Measurements from ENCODE around the gene SDR42E2. TPM values are rescaled to one million over a fixed set of nuclear protein-coding genes. Genes with fewer than 3 reads are reported as not detected.

SDR42E2 gene
- polyA plus RNA-seq, 2 of the 4 experiments (the other 2 are of a cell fraction): not detected

- H3K4me2 ChIP-seq: no peak overlapping the region
- peak in 1 of 2 experiments; percentile 48 for DNase-seq (ENCODE audit: low read depth in 1 of 2, low spot score in 1 of 2)
- H3K4me1 ChIP-seq: peaks cover 10% of the 10 kb centered on the region
- TF ChIP-seq MAFK (IDR thresholded peaks at IDR 0.05; ENCODE audit: partially characterized antibody) (no peak), RARB (CRISPR knock-in tag; IDR thresholded peaks at IDR 0.05) (no peak), CHD4 (IDR thresholded peaks at IDR 0.05; ENCODE audit: borderline replicate concordance) (no peak), CBX2 (IDR thresholded peaks at IDR 0.05; ENCODE audit: borderline replicate concordance, low read depth) (no peak), JUN (IDR thresholded peaks at IDR 0.05) (no peak), FOSB (CRISPR knock-in tag; IDR thresholded peaks at IDR 0.05) (no peak), ZFP36 (IDR thresholded peaks at IDR 0.05; ENCODE audit: borderline replicate concordance, partially characterized antibody) (no peak), NR3C1 (IDR thresholded peaks at IDR 0.05) (no peak), MAX (IDR thresholded peaks at IDR 0.05) (no peak), ATOH8 (CRISPR knock-in tag; IDR thresholded peaks at IDR 0.05; ENCODE audit: low read depth) (no peak), HOXA7 (CRISPR knock-in tag; IDR thresholded peaks at IDR 0.05) (no peak), BCL3 (IDR thresholded peaks at IDR 0.05) (no peak)
- H3K27ac ChIP-seq: no peak overlapping the region
- no peak for FAIRE-seq
- CTCF ChIA-PET: interaction anchor here (1.0 to 5.1 kb wide), 8 partner anchors 10 to 529 kb away, joined by 3 to 109 read pairs (median 20); partner anchors contain the start of gene MOSMO
- WGBS (ENCODE audit: missing lambda C conversion rate): 53% methylated on average over 3 of the region's 3 CpGs
- ATAC-seq: no peak
- H3K4me3 ChIP-seq: no peak overlapping the region
- POLR2A ChIA-PET: no interaction called here
- no peaks in the 10 kb centered on the region for H3K9me3 ChIP-seq
These were observed 24.2 kb downstream of the SDR42E2 start for GRCh38 chr16:22186517-22186916.

- POLR2A ChIA-PET: interaction anchor here (0.6 to 1.0 kb wide), 3 partner anchors 111 to 190 kb away, joined by 3 to 10 read pairs (median 5); no protein-coding TSS in a partner anchor
These were observed 25.9 kb downstream of the SDR42E2 start for GRCh38 chr16:22188267-22188594.

GRCh38 chr16:22188595-22189442 lies 26.5 kb downstream of the SDR42E2 start:
- Histone ChIP-seq H3K4me1 (peaks cover 10% of the 10 kb centered on the region), H3K4me3 (no peak overlapping the region), H3K9me3 (no peaks in the 10 kb centered on the region), H3K27ac (peak overlapping the region in 1 of 2 experiments; percentile 32; a peak in 2 of 6 replicates), H3K4me2 (peak overlapping the region; percentile 35; the same call in 1 of the 3 replicates)
- POLR2A ChIA-PET: interaction anchor here (0.6 to 1.0 kb wide), 3 partner anchors 111 to 191 kb away, joined by 3 to 10 read pairs (median 5); no protein-coding TSS in a partner anchor
- TF ChIP-seq HES2 (IDR thresholded peaks at IDR 0.05) (no peak), CTCF (IDR thresholded peaks at IDR 0.05) (peak; percentile 92), SMC3 (IDR thresholded peaks at IDR 0.05) (peak; percentile 82), RFX5 (IDR thresholded peaks at IDR 0.05) (no peak), CBX8 (IDR thresholded peaks at IDR 0.05) (no peak), RAD21 (conservative IDR thresholded peaks at IDR 0.05 in 1 of 2, IDR thresholded peaks at IDR 0.05 in 1 of 2) (peak; percentile 94 to 98), PHF8 (IDR thresholded peaks at IDR 0.05; ENCODE audit: borderline replicate concordance, low read depth) (no peak), SREBF2 (IDR thresholded peaks at IDR 0.05) (no peak), ZFP36 (IDR thresholded peaks at IDR 0.05; ENCODE audit: borderline replicate concordance, partially characterized antibody) (peak; percentile 24), FOSB (CRISPR knock-in tag; IDR thresholded peaks at IDR 0.05) (no peak)
- WGBS (ENCODE audit: missing lambda C conversion rate): 22% methylated on average over 8 of the region's 8 CpGs
- peak; percentile 75 to 92 for DNase-seq (ENCODE audit: low read depth in 1 of 2, low spot score in 1 of 2)
- CTCF ChIA-PET: interaction anchor here (0.6 to 24.4 kb wide), 63 partner anchors 8 to 595 kb away, joined by 3 to 320 read pairs (median 5); partner anchors contain the start of genes EEF2K, MOSMO, PDZD9 and POLR3E
- FAIRE-seq: peak; percentile 7
- peak; percentile 27 to 36; a peak in 5 of 6 replicates for ATAC-seq

More at GRCh38 chr16:22188267-22188594, 25.9 kb downstream of the SDR42E2 start:
- 71% methylated on average over 2 of the region's 2 CpGs for WGBS (ENCODE audit: missing lambda C conversion rate)
- FAIRE-seq (no peak), ATAC-seq (no peak), DNase-seq (ENCODE audit: low read depth in 1 of 2, low spot score in 1 of 2) (no peak)
- TF ChIP-seq CHD4 (IDR thresholded peaks at IDR 0.05; ENCODE audit: borderline replicate concordance): no peak
- no peak for TF ChIP-seq NR3C1 (IDR thresholded peaks at IDR 0.05)
- no peak for TF ChIP-seq EHMT2 (IDR thresholded peaks at IDR 0.05; ENCODE audit: low read depth)
- no peak for TF ChIP-seq RAD21 (conservative IDR thresholded peaks at IDR 0.05 in 1 of 2, IDR thresholded peaks at IDR 0.05 in 1 of 2)
- no peak for TF ChIP-seq PHF8 (IDR thresholded peaks at IDR 0.05; ENCODE audit: borderline replicate concordance, low read depth)
- no peak for TF ChIP-seq BHLHE40 (IDR thresholded peaks at IDR 0.05; ENCODE audit: low read depth, low read length)
- TF ChIP-seq EHF (CRISPR knock-in tag; IDR thresholded peaks at IDR 0.05): no peak
- TF ChIP-seq HES2 (IDR thresholded peaks at IDR 0.05): no peak
- Histone ChIP-seq H3K27ac (peak overlapping the region in 1 of 2 experiments; percentile 32; a peak in 2 of 6 replicates), H3K4me3 (no peak overlapping the region), H3K4me1 (peaks cover 10% of the 10 kb centered on the region), H3K9me3 (no peaks in the 10 kb centered on the region), H3K4me2 (peak overlapping the region; percentile 35; the same call in 1 of the 3 replicates)
- CTCF ChIA-PET: interaction anchor here (0.6 to 24.4 kb wide), 59 partner anchors 8 to 595 kb away, joined by 3 to 320 read pairs (median 5); partner anchors contain the start of genes EEF2K, MOSMO, PDZD9 and POLR3E

All from A549 (cell line).